Activated CD8-positive, alpha-beta memory T cell treated with anti-CD3 and anti-CD28 coated beads for 1 hour (primary cell): ENCODE data around the gene RAB24.
"Not testable (repeated sequence)": the region's sequence is repeated elsewhere in the genome, so short reads cannot be mapped to it uniquely, and the experiment has no call there.

ENCODE experiments used
- DNase-seq, 2 donors: peaks; one replicate each; pipeline ENCODE4 v3.0.0-alpha.2; 2020; ENCODE audit warnings: low read depth in 1 of 2; ENCODE audit errors: extremely low read depth in 1 of 2

RAB24 gene

DNA sequence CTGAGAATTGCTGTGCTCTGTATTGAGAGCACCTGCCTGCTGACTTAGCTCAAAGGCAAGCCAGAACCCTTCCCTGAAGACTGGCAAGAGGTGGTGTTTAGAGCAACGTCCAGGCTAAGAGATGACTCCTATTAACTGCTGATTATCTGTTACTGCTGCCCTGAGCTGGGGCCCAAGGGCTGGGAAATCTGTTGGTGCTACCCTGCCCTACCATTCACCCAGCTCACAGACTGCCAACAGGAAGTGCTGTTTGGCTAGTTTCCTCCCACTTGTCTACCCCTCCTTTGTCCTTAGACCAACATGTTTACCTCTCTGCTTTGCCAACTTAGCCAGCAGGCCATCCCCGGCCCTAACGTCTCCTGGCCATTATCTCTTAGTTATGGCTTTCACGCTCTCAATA, 6.9 kb downstream of the RAB24 start:
- no peak for DNase-seq

DNA sequence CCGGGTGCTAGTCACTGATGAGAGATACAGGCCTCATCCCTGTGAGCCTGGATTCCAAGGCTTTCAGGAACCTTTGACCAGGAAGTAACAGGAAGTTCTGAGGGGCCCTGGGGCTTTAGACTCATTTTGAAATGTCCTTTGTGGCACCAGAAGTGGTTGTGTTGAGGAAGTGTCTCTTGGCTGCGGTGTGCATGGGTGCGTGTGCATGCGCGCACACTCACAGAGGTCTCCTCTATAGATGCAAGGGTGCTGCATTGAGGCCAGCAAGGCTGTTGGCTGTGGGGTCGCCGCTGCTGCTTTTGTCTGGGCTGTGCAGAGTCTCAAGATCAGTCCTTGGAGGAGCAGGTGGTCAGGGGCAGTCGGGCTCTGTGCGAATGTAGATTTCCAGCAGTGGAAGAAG, 7.6 kb downstream of the RAB24 start:
- no peak for DNase-seq

- DNase-seq: no peak
Observed at GRCh38 chr5:177294632-177295031, 8.9 kb downstream of the RAB24 start.

DNA sequence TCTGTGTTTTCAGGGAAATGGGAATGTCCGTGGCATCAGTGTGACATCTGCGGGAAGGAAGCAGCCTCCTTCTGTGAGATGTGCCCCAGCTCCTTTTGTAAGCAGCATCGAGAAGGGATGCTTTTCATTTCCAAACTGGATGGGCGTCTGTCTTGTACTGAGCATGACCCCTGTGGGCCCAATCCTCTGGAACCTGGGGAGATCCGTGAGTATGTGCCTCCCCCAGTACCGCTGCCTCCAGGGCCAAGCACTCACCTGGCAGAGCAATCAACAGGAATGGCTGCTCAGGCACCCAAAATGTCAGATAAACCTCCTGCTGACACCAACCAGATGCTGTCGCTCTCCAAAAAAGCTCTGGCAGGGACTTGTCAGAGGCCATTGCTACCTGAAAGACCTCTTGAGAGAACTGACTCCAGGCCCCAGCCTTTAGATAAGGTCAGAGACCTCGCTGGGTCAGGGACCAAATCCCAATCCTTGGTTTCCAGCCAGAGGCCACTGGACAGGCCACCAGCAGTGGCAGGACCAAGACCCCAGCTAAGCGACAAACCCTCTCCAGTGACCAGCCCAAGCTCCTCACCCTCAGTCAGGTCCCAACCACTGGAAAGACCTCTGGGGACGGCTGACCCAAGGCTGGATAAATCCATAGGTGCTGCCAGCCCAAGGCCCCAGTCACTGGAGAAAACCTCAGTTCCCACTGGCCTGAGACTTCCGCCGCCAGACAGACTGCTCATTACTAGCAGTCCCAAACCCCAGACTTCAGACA, 9.5 kb downstream of the RAB24 start:
- DNase-seq: no peak

GRCh38 chr5:177291735-177292134, 11.8 kb downstream of the RAB24 start:
- no peak for DNase-seq

DNA sequence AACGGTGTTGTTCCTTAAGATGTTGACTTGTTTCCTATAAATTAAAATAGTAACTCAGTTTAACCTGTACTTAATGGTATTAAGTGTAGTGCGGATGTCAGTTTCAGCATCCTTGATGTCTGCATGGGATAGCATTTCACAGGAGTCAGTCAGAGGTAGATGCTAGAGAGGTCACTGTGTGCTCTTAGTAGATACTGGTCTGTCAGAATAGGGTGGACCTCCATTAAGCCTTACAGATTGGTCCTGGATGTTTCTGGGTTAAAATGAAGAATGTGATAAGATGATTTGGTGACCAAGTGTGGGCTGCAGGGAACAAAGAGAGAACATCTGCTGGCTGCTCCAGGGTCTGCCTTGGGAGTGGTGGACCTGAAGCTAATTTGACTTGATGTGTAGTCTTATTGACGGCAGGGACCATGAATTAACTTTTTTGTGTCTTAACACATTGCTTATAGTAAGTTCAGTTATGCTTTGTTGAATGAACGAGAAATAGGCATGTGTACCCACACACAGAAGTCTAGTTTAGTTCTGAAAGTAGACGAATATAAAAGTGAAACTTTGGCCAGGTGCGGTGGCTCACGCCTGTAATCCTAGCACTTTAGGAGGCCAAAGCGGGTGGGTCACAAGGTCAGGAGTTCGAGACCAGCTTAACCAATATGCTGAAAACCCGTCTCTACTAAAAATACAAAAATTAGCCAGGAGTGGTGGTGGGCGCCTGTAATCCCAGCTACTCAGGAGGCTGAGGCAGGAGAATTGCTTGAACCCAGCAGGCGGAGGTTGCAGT, 12.5 kb downstream of the RAB24 start:
- no peak for DNase-seq

GRCh38 chr5:177288191-177288590, 15.3 kb downstream of the RAB24 start:
- no peak for DNase-seq

DNA sequence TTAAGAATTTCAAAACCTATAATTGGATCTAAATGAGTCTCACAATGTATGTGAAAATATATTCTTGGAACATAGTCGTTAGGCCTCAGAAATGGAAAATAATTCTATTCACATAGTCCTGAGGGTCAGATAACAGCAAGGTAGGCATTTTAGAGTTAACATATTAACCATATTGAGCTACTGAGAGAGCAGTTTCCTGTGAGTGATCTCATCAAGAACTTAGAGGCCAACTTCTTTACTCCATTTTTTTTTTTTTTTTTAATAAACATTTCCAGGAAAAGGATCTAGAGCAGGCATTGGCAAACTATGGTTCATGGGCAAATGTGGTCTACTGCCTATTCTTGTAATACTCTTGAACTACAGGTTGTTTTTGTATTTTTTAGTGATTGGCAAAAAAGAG, 26.6 kb downstream of the RAB24 start:
- no peak for DNase-seq

- no peak for DNase-seq
Observed at GRCh38 chr5:177275883-177276282, 27.6 kb downstream of the RAB24 start.

GRCh38 chr5:177271113-177271512, 32.4 kb downstream of the RAB24 start:
- no peak for DNase-seq

- DNase-seq: no peak
Observed at GRCh38 chr5:177270653-177271052, 32.9 kb downstream of the RAB24 start.

DNA sequence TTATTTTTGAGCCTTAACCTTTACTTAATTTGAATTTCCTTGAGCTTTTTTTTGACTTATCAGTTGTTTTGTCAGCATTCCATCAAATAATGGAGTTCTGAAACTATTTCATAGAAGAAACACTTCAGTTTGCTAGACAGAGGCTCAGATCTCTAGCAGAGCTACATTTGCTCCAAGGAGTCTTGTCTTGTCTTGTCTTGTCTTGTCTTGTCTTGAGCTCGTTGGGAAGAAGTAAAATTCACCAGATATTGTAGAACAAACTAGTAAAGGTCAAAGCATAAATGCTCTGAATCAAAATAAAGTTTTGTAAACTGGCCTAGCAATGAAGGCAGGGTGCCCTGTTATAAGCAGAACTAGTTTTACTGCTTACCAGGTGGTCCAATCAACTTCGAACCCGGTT, 33.5 kb downstream of the RAB24 start:
- DNase-seq: no peak

GRCh38 chr5:177269232-177269895, 34.2 kb downstream of the RAB24 start:
- DNase-seq: no peak

- no peak for DNase-seq
Observed at GRCh38 chr5:177265395-177265794, 38.1 kb downstream of the RAB24 start.

DNA sequence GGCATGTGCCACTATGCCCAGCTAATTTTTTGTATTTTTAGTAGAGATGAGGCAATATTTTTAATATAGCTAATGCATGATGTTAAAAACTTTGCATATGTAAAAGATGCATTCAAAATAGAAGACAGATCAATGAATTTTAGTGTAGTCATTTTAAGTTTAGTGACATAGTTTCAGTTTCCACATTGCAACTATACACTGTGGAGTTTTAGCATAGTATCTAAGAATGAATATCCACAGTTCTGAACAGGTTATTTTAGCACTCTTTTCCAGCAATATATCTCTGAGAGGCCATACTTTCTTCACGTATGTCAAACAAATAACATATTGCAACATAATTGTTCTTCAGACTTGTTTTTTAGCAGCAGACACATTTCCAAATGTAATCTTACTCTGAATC, 39.3 kb downstream of the RAB24 start:
- no peak for DNase-seq

DNA sequence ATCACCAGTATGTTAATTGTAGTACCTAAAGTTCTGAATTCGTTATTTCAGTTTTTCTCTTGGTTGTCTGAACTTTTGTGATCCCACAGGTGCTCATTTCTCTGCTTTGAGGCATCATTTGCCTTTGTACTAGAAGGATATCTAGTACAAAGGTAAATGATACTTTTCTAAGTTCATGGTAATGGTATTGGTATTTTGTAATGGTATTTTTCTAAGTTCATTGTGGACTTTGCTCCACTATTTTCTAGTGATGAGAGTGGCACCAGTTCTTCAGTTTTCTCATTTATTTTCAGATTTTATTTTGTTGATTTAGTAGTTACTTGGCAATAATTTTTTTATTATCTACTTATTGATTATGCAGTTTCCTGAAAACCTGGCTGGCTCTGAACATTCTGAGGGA, 42.0 kb downstream of the RAB24 start:
- no peak for DNase-seq

- no peak for DNase-seq
Observed at GRCh38 chr5:177260961-177261360, 42.6 kb downstream of the RAB24 start.

- not testable (repeated sequence) for DNase-seq
Observed at GRCh38 chr5:177258711-177259110, 44.8 kb downstream of the RAB24 start.

- no peak for DNase-seq
Observed at GRCh38 chr5:177256296-177256695, 47.2 kb downstream of the RAB24 start.

DNA sequence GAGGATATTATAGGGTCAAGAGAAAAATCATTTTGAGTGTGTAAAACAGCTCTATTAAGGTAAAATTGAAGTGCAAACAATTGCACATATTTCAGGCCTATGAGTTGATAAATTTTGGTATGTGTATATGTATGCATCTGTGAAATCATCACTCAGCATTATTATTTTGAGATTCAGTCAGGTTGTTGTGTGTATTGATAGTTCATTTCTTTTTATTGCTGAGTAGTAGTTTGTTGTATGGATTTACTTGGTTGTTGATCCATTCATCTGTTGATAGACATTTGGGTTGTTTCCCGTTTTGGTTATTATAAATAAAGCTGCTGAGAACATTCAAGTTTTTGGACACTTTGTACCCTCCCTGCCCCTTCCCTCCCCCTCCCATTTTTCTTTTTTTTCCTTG, 50.3 kb downstream of the RAB24 start:
- no peak for DNase-seq
